ENCODE measurements around the gene STK24.

DNA sequence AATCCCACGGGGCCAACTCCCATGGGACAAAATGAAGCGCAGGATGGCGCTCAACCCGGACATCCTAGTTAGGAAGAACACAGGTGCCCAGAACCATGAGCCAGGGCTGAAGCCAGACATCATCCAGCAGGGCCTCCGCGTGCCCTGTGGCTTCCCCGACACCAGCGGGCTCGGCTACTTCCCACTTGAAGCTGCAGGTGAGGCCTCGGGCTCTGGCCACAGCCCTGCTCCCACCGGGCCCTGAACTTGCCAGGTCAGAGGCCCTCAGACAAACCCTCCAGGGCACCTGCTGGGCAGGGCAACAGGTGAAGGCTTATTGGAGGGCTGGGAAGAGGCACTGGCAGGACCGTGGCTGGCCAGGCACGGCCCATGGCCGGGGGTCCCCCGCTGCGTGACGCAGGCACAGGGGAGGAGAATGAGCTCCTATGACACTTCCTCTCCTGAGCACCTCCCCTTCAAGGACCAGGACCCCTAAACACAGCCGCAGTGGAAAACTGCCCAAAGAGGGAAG is 117.7 kb downstream of the STK24 start:
- TF ChIP-seq, protein P1, sequence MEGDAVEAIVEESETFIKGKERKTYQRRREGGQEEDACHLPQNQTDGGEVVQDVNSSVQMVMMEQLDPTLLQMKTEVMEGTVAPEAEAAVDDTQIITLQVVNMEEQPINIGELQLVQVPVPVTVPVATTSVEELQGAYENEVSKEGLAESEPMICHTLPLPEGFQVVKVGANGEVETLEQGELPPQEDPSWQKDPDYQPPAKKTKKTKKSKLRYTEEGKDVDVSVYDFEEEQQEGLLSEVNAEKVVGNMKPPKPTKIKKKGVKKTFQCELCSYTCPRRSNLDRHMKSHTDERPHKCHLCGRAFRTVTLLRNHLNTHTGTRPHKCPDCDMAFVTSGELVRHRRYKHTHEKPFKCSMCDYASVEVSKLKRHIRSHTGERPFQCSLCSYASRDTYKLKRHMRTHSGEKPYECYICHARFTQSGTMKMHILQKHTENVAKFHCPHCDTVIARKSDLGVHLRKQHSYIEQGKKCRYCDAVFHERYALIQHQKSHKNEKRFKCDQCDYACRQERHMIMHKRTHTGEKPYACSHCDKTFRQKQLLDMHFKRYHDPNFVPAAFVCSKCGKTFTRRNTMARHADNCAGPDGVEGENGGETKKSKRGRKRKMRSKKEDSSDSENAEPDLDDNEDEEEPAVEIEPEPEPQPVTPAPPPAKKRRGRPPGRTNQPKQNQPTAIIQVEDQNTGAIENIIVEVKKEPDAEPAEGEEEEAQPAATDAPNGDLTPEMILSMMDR (IDR thresholded peaks at IDR 0.05) = no peak
- TF ChIP-seq POLR2A (IDR thresholded peaks at IDR 0.05) = no peak

Data from tibial nerve (tissue), 3 donors.